Keratinocyte (primary cell): ENCODE data around the gene LGALS12.

Experiments used
- EZH2 ChIP-seq: IDR thresholded peaks from one replicate; pipeline ENCODE4 v1.6.1; 2012; ENCODE audit warnings: inconsistent platforms, mild to moderate bottlenecking, low read length, moderate library complexity
- TF ChIP-seq, protein P1 (sequence below), 3 experiments: IDR thresholded peaks in 1 of 3; conservative IDR thresholded peaks in 1 of 3; optimal IDR thresholded peaks in 1 of 3; 2 replicates in 2 of 3; 3 replicates in 1 of 3; pipeline versions ENCODE3 to v1.5.1; 2011; ENCODE audit warnings: low read length in 3 of 3, mild to moderate bottlenecking in 3 of 3, moderate library complexity in 2 of 3, control low read depth in 1 of 3, inconsistent platforms in 1 of 3; ENCODE audit not compliant: insufficient read depth in 2 of 3; ENCODE audit errors: extremely low read depth in 1 of 3

DNA sequence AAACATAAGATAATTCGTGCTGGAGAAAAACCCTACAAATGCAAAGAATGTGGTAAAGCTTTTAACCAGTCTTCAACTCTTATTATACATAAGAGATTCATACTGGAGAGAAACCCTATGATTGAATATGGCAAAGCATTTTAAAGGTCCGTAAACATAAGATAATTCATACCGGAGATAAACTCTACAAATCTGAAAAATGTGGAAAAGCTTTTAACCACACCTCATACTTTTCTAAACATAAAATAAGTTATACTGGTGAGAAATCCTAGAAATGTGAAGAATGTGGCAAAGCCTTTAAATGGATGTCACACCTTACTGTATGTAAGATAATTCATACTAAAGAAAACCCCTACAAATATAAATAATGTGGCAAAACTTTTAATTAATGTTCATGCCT is 35.6 kb upstream of the LGALS12 start:
- TF ChIP-seq, protein P1, sequence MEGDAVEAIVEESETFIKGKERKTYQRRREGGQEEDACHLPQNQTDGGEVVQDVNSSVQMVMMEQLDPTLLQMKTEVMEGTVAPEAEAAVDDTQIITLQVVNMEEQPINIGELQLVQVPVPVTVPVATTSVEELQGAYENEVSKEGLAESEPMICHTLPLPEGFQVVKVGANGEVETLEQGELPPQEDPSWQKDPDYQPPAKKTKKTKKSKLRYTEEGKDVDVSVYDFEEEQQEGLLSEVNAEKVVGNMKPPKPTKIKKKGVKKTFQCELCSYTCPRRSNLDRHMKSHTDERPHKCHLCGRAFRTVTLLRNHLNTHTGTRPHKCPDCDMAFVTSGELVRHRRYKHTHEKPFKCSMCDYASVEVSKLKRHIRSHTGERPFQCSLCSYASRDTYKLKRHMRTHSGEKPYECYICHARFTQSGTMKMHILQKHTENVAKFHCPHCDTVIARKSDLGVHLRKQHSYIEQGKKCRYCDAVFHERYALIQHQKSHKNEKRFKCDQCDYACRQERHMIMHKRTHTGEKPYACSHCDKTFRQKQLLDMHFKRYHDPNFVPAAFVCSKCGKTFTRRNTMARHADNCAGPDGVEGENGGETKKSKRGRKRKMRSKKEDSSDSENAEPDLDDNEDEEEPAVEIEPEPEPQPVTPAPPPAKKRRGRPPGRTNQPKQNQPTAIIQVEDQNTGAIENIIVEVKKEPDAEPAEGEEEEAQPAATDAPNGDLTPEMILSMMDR (optimal IDR thresholded peaks at IDR 0.05 in 1 of 3, IDR thresholded peaks at IDR 0.05 in 1 of 3, conservative IDR thresholded peaks at IDR 0.05 in 1 of 3; ENCODE audit: extremely low read depth in 1 of 3, insufficient read depth in 2 of 3, low read length in 3 of 3), result no peak
- no peak for TF ChIP-seq EZH2
